GF-D8 (cell line): ENCODE measurements around the gene AUH.

ENCODE experiments used
- DNase-seq: peaks from one replicate; lab custom pipeline; 2025; lab: John Stamatoyannopoulos, UW

Gene AUH

GRCh38 chr9:91188719-91189590, 172.8 kb downstream of the AUH start:
- DNase-seq, result no peak

GRCh38 chr9:91187965-91188344, 173.8 kb downstream of the AUH start:
- no peak for DNase-seq

GRCh38 chr9:91187311-91187964, 174.3 kb downstream of the AUH start:
- no peak for DNase-seq

- no peak for DNase-seq
Measured at GRCh38 chr9:91186632-91187108, 175.0 kb downstream of the AUH start.

- no peak for DNase-seq
Measured at GRCh38 chr9:91185193-91185886, 176.4 kb downstream of the AUH start.

GRCh38 chr9:91182429-91183225, 179.1 kb downstream of the AUH start:
- DNase-seq, result no peak

- no peak for DNase-seq
Measured at GRCh38 chr9:91181541-91181940, 180.2 kb downstream of the AUH start.

GRCh38 chr9:91180930-91181268, 180.8 kb downstream of the AUH start:
- no peak for DNase-seq

GRCh38 chr9:91180240-91180929, 181.3 kb downstream of the AUH start:
- DNase-seq, result no peak

GRCh38 chr9:91179237-91180138, 182.2 kb downstream of the AUH start:
- DNase-seq, result no peak

GRCh38 chr9:91178281-91179236, 183.2 kb downstream of the AUH start:
- no peak for DNase-seq

GRCh38 chr9:91177661-91178280, 183.9 kb downstream of the AUH start:
- DNase-seq, result no peak

- DNase-seq, result no peak
Measured at GRCh38 chr9:91177081-91177480, 184.6 kb downstream of the AUH start.

GRCh38 chr9:91176426-91176825, 185.3 kb downstream of the AUH start:
- no peak for DNase-seq

GRCh38 chr9:91174772-91175171, 186.9 kb downstream of the AUH start:
- peak; percentile 26 for DNase-seq

- DNase-seq, result no peak
Measured at GRCh38 chr9:91172329-91172728, 189.4 kb downstream of the AUH start.

- no peak for DNase-seq
Measured at GRCh38 chr9:91170951-91171350, 190.8 kb downstream of the AUH start.

GRCh38 chr9:91166796-91167366, 194.8 kb downstream of the AUH start:
- DNase-seq, result no peak
